ENCODE data around the gene RAD51C. TPM values are rescaled to one million over a fixed set of nuclear protein-coding genes. Genes with fewer than 3 reads are reported as not detected.

RAD51C gene
- total and polyA plus RNA-seq, 9 of the 15 experiments (the other 6 are each of a cell fraction or from before 2014, with no cell fraction given): 93.9 to 341 (median 135) TPM

- TF ChIP-seq CBX3 (IDR thresholded peaks at IDR 0.05; ENCODE audit: borderline replicate concordance in 1 of 2, low read length in 2 of 2): peak in 1 of 2 experiments; percentile 90; a peak in 2 of 3 replicates
- TF ChIP-seq ZNF583 (CRISPR knock-in tag; IDR thresholded peaks at IDR 0.05): peak; percentile 87
- TF ChIP-seq HMGN3 (IDR thresholded peaks at IDR 0.05; ENCODE audit: borderline replicate concordance, extremely low read depth, insufficient read length, low read depth, low read length): peak; percentile 96
- TF ChIP-seq NFRKB (IDR thresholded peaks at IDR 0.05; ENCODE audit: low read depth): no peak
- TF ChIP-seq EP300 (IDR thresholded peaks at IDR 0.05; ENCODE audit: low read length): peak; percentile 84
- peak; percentile 100 for TF ChIP-seq FUS (optimal IDR thresholded peaks at IDR 0.05; ENCODE audit: low read depth, low read length)
- TF ChIP-seq, protein P1, sequence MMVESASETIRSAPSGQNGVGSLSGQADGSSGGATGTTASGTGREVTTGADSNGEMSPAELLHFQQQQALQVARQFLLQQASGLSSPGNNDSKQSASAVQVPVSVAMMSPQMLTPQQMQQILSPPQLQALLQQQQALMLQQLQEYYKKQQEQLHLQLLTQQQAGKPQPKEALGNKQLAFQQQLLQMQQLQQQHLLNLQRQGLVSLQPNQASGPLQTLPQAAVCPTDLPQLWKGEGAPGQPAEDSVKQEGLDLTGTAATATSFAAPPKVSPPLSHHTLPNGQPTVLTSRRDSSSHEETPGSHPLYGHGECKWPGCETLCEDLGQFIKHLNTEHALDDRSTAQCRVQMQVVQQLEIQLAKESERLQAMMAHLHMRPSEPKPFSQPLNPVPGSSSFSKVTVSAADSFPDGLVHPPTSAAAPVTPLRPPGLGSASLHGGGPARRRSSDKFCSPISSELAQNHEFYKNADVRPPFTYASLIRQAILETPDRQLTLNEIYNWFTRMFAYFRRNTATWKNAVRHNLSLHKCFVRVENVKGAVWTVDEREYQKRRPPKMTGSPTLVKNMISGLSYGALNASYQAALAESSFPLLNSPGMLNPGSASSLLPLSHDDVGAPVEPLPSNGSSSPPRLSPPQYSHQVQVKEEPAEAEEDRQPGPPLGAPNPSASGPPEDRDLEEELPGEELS (CRISPR knock-in tag; IDR thresholded peaks at IDR 0.05; ENCODE audit: borderline replicate concordance): peak; percentile 91
- TF ChIP-seq ATF6 (CRISPR knock-in tag; IDR thresholded peaks at IDR 0.05): peak; percentile 73; the same call in 1 of the 2 replicates
- peak; percentile 27; the same call in 1 of the 2 replicates for TF ChIP-seq KLF1 (tag; IDR thresholded peaks at IDR 0.05)
- peak; percentile 26; the same call in 1 of the 2 replicates for TF ChIP-seq SPI1 (IDR thresholded peaks at IDR 0.05; ENCODE audit: borderline replicate concordance, low read depth, low read length)
- peak; percentile 98 for TF ChIP-seq PHF21A (IDR thresholded peaks at IDR 0.05; ENCODE audit: borderline replicate concordance, low read depth)
- TF ChIP-seq KDM2B (CRISPR knock-in tag; IDR thresholded peaks at IDR 0.05): 0 out of 2 replicates have a peak, but pooled peaks have one; percentile 36
- peak; percentile 95 for TF ChIP-seq ZNF589 (CRISPR knock-in tag; IDR thresholded peaks at IDR 0.05; ENCODE audit: low read depth)
- TF ChIP-seq ZNF347 (CRISPR knock-in tag; IDR thresholded peaks at IDR 0.05; ENCODE audit: low read depth): peak; percentile 100
- TF ChIP-seq TEAD1 (CRISPR knock-in tag; IDR thresholded peaks at IDR 0.05): peak; percentile 84 to 100; a peak in 3 of 4 replicates
- peak; percentile 88 for TF ChIP-seq HDAC3 (IDR thresholded peaks at IDR 0.05; ENCODE audit: borderline replicate concordance, partially characterized antibody)
- TF ChIP-seq STAG1 (CRISPR knock-in tag; IDR thresholded peaks at IDR 0.05; ENCODE audit: borderline replicate concordance): no peak
- TF ChIP-seq ASH1L (IDR thresholded peaks at IDR 0.05; ENCODE audit: borderline replicate concordance, low read depth, partially characterized antibody): peak; percentile 84
- peak; percentile 100 for TF ChIP-seq CHCHD3 (CRISPR knock-in tag; IDR thresholded peaks at IDR 0.05)
- peak; percentile 94 for TF ChIP-seq STAT5A (IDR thresholded peaks at IDR 0.05; ENCODE audit: borderline replicate concordance, low read length)
- TF ChIP-seq, protein P2, sequence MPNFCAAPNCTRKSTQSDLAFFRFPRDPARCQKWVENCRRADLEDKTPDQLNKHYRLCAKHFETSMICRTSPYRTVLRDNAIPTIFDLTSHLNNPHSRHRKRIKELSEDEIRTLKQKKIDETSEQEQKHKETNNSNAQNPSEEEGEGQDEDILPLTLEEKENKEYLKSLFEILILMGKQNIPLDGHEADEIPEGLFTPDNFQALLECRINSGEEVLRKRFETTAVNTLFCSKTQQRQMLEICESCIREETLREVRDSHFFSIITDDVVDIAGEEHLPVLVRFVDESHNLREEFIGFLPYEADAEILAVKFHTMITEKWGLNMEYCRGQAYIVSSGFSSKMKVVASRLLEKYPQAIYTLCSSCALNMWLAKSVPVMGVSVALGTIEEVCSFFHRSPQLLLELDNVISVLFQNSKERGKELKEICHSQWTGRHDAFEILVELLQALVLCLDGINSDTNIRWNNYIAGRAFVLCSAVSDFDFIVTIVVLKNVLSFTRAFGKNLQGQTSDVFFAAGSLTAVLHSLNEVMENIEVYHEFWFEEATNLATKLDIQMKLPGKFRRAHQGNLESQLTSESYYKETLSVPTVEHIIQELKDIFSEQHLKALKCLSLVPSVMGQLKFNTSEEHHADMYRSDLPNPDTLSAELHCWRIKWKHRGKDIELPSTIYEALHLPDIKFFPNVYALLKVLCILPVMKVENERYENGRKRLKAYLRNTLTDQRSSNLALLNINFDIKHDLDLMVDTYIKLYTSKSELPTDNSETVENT (CRISPR knock-in tag; IDR thresholded peaks at IDR 0.05): peak; percentile 99
- 0 out of 2 replicates have a peak, but pooled peaks have one; percentile 14 for TF ChIP-seq DNMT1 (IDR thresholded peaks at IDR 0.05)
These were observed 13.0 kb upstream of the RAD51C start (continued) for GRCh38 chr17:58679263-58680037.

All from K562 (cell line).